BJ (cell line): ENCODE measurements around the gene NPM1. TPM values are rescaled to one million over a fixed set of nuclear protein-coding genes. Genes with fewer than 3 reads are reported as not detected.
"Not testable (repeated sequence)": the region's sequence is repeated elsewhere in the genome, so short reads cannot be mapped to it uniquely, and the experiment has no call there.

ENCODE experiments used
- CTCF ChIA-PET: fragments of 350-600 bp; formaldehyde crosslinking; extraction: SDS; loops from one replicate; lab custom pipeline; 2021; ENCODE audit warnings: antibody characterized with exemption, inconsistent platforms; lab: Yijun Ruan, JAX
- POLR2A ChIA-PET: fragments of 300-600 bp; sonication (Branson Sonifier 250); formaldehyde crosslinking; extraction: SDS; loops from one replicate; lab custom pipeline; 2021; ENCODE audit warnings: antibody characterized with exemption; lab: Charles Lee
- DNase-seq: peaks from one replicate; pipeline ENCODE4 v3.0.0-alpha.2; 2011; ENCODE audit warnings: low read depth
- H3K27me3 ChIP-seq: 2 replicates; pipeline ENCODE4 v1.6.0; 2011; ENCODE audit warnings: low read length; ENCODE audit not compliant: control insufficient read depth, insufficient read depth
- H3K36me3 ChIP-seq: 2 replicates; pipeline ENCODE4 v1.5.1; 2011; ENCODE audit warnings: low read length; ENCODE audit not compliant: control insufficient read depth, insufficient read depth
- H3K4me3 ChIP-seq: 2 replicates; pipeline ENCODE4 v1.5.1; 2011; ENCODE audit warnings: low read depth, mild to moderate bottlenecking, control low read depth, low read length
- CTCF ChIP-seq: IDR thresholded peaks from 2 replicates; pipeline ENCODE4 v1.5.1; 2011; ENCODE audit warnings: low read depth, mild to moderate bottlenecking, control low read depth, inconsistent platforms, low read length, moderate library complexity; ENCODE audit not compliant: insufficient read depth
- polyA plus RNA-seq: library from polyadenylated mRNA; depleted of rRNA; stranded (reverse); fragments of >200 nt; gene quantifications from 2 replicates; pipeline ENCODE4 v1.2.3, GENCODE V29; 2011

Gene NPM1
- polyA plus RNA-seq, 1 experiment: 2,997 TPM

DNA sequence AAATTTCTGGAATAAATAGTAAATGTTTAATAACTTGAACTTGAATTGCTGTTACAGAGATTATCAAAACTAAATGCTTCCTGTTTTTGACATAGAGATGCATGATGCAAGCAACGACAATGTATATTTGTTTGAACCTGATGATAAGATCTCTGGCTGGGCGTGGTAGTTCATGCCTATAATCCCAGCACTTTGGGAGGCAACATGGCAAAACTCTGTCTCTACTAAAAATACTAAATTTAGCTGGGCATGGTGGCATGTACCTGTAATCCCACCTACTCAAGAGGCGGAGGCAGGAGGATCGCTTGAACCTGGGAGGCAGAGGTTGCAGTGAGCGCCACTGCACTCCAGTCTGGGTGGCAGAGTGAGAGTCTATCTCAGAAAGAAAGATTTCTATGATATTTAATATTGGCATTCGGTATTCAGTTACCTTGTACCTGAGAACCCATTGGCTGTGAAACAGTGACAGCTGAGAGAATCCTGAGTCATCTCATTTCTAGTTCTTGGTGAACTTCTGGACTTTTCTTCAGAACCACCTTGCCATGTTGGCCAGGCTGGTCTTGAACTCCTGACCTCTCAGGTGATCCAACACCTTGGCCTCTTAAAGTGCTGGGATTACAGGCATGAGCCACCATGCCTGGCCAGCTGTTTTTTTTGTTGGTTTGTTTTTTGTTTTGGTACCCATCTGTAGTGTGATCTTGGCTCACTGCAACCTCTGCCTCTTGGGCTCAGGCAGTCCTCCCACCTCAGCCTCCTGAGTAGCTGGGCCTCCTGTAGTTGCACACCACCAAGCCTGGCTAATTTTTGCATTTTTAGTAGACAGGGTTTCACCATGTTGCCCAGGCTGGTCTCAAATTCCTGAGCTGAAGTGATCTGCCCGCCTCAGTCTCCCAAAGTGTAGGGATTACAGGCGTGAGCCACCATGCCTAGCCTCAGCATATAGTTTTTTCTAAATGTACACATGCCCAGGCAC, 21.8 kb downstream of the NPM1 start:
- CTCF ChIA-PET: interaction anchor here (0.6 to 1.0 kb wide), 2 partner anchors 9 to 21 kb away, joined by 3 to 4 read pairs; no protein-coding TSS in a partner anchor
- H3K27me3 ChIP-seq: no peaks in the 10 kb centered on the region
- POLR2A ChIA-PET: no interaction called here
- DNase-seq: no peak
- no peak overlapping the region for H3K4me3 ChIP-seq
- H3K36me3 ChIP-seq: peaks cover 11% of the 10 kb centered on the region
- TF ChIP-seq CTCF: no peak

GRCh38 chr5:171410181-171410580, 22.5 kb downstream of the NPM1 start:
- H3K36me3 ChIP-seq: peaks cover 11% of the 10 kb centered on the region

DNA sequence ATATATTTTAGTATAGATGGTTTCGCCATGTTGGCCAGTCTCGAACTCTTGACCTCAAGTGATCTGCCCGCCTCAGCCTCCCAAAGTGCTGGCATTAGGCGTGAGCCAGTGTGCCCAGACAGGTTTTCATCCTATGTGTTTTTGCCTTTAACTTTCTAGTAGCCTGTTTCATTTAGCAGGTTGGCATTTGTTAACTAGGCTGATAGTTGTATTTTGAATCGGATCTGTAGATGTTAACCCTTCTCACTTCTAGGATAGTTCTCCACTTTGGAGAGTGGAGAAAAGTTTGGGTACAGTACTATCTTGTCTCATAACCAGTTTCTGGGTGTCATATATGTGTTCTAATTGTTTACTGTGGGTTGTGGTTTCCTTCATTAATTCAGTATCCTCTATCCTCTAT, 24.5 kb downstream of the NPM1 start:
- POLR2A ChIA-PET: no interaction called here
- Histone ChIP-seq H3K36me3 (peaks cover 10% of the 10 kb centered on the region), H3K27me3 (no peaks in the 10 kb centered on the region), H3K4me3 (no peak overlapping the region)
- no peak for DNase-seq
- CTCF ChIA-PET: no interaction called here
- TF ChIP-seq CTCF: no peak

More at GRCh38 chr5:171410181-171410580, 22.5 kb downstream of the NPM1 start:
- no peaks in the 10 kb centered on the region for H3K27me3 ChIP-seq
- H3K4me3 ChIP-seq: no peak overlapping the region
- ChIA-PET CTCF (interaction anchor here (1.0 kb wide), 1 partner anchor 8 kb away, joined by 3 read pairs; no protein-coding TSS in a partner anchor), POLR2A (no interaction called here)
- DNase-seq: no peak
- TF ChIP-seq CTCF: no peak

DNA sequence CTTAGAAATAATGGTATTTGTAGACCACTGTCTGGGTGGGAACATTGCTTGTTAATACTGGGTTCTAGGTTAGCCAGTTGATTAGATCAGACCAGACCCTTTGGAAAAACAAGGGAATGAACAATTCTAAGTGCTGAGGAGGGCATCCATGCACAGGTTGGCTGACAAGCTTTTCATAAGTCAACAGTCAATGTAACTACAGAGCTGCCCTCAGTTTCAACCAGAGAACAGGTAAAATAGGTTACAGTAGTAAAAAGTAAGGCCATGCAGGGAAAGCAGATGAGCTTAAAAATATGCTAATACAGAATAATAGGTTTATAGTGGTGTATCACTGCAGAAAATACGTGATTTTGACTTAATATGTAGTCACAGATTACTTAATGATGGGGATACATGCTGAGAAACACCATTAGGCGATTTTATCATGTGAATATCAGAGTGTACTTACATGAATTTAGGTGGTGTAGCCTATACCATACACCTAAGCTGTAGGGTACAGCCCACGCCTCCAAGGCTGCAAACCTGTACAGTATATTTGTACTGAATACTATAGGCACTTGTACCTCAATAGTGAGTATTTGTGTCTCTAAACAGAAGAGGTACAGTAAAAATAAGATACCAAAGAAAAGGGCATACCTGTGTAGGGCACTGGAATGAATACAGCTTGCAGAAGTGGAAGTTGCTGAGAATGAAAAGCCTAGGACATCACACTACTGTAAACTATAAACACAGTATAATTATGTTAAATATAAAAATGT, 25.7 kb downstream of the NPM1 start:
- ChIA-PET CTCF (interaction anchor here (0.6 to 1.1 kb wide), 4 partner anchors 8 to 494 kb away, joined by 3 read pairs; no protein-coding TSS in a partner anchor), POLR2A (no interaction called here)
- peaks cover 6% of the 10 kb centered on the region for H3K36me3 ChIP-seq
- H3K4me3 ChIP-seq: no peak overlapping the region
- DNase-seq: no peak
- no peaks in the 10 kb centered on the region for H3K27me3 ChIP-seq
- no peak for TF ChIP-seq CTCF

GRCh38 chr5:171413993-171414392, 26.3 kb downstream of the NPM1 start:
- H3K36me3 ChIP-seq, H3K4me3 ChIP-seq, H3K27me3 ChIP-seq, POLR2A ChIA-PET, DNase-seq: not testable (repeated sequence)
- CTCF ChIA-PET: interaction anchor here (0.6 to 1.1 kb wide), 2 partner anchors 9 to 150 kb away, joined by 3 read pairs; no protein-coding TSS in a partner anchor
